NCI-H345 (cell line): Measurements from ENCODE around the gene AKIP1.
"Not testable (repeated sequence)": the region's sequence is repeated elsewhere in the genome, so short reads cannot be mapped to it uniquely, and the experiment has no call there.

Experiments
- DNase-seq: peaks from one replicate; lab custom pipeline; 2025; lab: John Stamatoyannopoulos, UW

AKIP1 gene, protein sequence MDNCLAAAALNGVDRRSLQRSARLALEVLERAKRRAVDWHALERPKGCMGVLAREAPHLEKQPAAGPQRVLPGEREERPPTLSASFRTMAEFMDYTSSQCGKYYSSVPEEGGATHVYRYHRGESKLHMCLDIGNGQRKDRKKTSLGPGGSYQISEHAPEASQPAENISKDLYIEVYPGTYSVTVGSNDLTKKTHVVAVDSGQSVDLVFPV

DNA sequence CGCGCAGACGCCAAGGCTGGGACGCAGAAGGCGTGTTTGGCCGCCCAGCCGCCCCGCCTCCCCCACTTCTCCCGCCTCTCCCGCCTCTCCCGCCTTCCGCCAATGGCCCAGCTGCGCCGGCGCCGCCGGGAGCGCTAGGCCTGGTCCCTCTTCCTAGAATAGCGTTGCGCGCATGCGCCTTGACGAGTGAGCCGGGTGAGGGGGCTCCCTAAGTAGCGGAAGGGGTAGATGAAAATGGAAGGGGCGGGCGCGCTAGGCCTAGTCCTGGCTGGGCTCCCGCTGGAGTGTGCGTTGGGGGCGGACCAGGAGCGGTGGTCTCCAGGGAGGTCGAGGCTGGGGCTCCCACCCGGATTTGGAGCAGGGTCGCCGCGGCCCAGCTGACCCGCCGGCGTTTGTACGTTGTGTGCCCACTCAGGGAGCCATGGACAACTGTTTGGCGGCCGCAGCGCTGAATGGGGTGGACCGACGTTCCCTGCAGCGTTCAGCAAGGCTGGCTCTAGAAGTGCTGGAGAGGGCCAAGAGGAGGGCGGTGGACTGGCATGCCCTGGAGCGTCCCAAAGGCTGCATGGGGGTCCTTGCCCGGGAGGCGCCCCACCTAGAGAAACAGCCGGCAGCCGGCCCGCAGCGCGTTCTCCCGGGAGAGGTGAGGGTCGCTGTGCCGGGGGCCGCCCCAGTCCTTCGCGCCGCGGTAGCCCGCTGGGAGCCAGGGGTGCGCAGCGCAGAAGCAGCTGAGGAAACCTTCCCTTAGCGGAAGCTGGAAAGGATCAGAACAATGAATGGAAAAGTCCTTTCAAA, at the start of gene AKIP1:
TSS of gene AKIP1 (plus strand) at position 161 of the 795 bp plus-strand sequence. CDS start at position 422, 261 bp downstream.
- DNase-seq, result peak; percentile 98

DNA sequence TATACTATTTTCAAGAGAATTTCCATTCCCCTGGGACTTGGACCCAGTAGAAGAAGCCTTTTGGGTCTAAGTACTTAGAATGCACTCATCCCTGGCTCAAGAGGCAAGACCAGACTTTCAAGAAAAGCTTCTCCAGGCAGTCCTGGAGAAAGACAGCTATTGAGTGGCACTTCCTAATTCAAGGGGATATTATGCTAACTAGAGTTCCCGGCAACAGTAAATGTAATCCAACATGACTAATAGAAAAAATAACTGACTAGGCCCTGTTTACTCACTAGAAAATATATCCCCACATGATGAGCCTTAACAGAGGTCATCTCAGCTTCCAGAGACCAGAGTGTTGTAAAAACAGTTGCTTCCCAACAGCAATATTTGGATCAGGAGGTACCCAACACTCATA, 47.2 kb upstream of the AKIP1 start:
- DNase-seq, result no peak

DNA sequence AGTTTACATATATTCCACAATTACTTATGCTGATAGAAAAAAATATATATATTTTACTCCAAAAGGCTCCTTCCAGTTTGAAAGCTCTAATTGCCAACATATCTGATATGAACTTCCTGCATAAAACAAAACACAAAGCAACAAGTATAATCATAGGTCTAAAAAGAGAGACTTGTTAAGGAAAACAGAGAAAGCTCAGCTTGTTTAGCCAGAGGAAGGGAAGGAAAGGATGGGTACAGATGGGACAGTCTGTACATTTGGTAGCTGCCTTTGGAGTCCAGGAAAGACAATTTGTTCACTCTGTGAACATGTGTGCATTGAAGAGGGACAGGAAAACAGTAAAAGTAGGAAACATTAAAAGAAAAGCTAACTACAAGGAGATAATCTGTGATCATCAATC, 45.7 kb upstream of the AKIP1 start:
- DNase-seq, result no peak

DNA sequence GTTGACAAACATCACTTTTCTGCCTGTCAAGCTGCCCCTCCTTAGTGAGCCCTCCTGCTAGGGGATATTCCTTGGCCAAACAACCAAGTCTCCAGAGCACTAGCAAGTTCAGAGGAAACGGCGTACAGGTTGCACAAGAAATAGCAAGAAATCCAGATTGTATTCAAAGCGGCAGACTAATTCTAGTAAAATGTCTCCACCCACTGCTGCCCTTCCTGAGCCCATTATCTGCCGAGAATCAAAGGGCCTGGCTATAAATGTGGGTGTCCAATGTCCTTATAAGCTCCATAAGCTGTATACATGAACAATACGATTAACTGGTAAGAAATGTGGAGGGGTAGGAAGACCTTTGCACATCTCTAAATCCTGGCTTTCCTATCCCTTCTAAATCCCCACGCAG, 44.0 kb upstream of the AKIP1 start:
- no peak for DNase-seq

DNA sequence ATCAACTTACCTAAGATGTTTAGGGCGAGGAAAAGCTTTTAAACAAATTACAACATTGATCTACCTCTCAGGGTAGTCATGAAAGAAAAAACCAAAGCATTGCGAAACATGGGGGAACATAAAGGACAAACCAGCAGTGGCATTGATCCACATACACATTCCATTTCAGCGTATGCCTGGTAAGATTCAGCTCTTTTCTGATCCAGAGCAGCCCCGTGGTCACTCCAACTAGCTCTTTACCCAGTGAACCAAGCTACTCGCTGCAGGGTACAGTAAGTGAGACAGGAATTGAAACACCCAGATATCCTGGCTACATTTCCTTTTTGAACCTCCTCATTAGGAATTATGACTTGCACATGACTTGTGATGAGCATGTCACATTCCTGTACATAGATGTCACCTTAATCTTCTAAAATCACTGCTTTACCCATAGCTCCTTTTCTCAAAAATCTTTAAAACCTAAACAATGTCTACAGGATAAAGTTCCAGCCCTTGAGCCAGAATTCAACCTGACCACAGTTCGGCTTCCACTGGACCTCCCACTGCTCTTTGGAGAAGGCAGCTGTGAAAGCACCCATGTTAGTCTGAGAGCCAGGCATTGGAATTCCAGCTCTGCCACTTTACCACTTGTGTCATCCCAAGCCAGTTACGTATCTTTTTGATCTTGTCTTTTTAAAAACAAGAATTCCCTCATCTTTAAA, 42.9 kb upstream of the AKIP1 start:
- DNase-seq, result no peak

DNA sequence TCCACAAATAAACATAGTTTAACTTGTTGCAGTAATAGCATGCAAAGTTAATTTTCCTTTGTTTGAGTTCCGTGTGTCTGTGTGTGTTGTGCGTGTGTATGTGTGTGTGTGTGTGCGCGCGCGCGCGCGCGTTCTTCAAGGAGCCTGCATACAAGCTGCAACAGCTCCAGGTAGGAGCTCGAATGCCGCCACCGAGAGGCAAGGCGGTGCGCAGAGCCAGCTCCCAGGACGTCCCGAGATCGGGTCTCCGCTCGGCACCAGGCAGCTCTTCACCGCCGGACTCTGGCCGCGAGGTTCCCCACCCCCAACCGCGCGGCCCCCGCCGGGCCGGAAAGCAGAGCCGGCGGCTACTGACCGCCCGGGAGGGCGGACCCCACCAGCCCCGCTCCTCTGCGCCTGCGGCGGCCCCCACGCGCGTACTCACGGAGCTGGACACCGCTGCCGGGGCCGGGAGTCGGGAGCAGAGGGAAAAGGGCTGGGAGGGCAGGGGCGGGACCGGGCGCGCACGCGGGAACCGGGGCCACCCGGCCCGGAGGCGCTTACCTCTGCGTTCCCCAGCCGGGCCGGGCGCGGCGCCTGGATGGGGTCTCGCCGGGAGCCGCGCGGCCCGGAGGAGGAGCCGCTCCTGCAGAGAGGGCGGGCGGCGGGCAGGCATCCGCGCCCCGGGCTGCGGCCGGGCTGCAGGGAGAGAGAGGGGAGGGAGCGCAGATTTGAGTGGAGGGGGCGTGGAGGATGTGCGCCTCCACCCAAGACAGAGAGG, 40.4 kb upstream of the AKIP1 start:
- peak; percentile 49 for DNase-seq

DNA sequence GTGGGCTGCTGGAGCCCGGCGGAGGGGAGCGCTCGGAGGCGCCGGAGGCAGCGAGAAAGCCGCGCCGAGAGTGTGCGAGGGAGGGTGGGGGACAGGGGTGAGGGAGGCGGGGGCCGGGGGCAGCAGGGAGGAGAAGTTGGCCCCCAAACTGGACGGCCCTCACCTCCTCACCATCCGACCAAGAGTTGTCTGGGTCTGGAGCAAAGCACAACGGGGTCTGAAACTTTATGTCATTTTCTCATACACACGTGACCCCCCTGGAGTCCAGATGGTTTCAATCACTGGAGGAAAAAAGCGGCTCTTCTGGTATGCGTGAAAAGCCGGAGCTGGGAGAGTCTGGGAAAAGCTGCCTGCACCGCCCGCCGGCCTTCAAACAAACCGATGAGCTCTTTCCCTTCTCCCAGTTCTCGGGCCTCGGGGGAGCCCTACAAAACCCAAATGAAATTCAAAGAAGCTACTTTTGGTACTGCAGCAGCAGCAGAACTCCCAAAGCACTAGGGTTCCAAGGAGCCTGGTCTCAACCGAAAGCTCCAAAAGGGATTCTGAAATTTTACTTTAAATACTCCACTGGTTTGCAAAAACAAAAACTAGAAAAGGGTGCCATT, 39.7 kb upstream of the AKIP1 start:
- peak; percentile 36 for DNase-seq

DNA sequence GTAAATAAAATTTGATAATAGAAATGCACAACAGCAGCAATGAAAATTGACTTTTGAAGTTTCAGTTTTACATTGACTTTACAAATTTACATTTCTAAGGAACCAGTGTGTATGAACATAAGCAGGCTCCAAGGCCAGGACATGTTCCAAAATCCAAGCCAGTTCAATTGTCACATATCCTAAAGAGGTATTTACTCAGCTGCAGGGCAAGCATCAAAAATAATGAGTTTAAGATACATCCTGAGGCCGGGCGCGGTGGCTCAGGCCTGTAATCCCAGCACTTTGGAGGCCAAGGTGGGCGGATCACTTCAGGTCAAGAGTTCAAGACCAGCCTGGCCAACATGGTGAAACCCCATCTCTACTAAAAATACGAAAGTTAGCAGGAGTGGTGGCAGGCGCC, 39.0 kb upstream of the AKIP1 start:
- DNase-seq, result peak; percentile 3

DNA sequence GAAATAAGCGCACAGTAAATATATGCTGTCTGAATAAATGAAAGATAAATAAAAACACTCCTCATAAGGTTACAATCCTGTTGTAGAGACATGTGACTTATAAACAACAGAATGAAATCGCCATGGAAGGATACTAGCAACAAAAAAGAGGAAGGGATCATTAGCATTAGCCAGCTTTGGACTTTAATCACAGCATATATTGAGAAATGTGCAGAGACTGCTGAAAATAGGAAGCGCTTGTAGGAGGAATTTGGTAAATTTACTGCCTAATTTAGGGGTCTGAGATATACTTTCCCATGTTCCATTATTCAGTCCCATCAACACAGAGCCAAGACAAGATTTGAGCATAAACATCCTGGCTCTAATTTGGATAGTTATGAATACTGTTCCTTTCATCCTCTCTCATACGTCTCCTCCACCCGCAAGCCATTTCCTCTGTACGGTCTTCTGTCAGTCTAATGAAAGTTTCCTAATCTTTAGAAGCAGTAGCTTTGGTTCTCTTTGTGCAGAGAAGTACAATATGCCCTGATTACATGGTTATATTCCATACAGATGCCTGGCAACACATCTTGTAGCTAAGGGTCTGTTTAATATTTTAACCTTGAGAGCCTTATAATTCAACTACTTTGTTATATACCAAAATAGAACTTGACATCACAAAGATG, 37.1 kb upstream of the AKIP1 start:
- no peak for DNase-seq

DNA sequence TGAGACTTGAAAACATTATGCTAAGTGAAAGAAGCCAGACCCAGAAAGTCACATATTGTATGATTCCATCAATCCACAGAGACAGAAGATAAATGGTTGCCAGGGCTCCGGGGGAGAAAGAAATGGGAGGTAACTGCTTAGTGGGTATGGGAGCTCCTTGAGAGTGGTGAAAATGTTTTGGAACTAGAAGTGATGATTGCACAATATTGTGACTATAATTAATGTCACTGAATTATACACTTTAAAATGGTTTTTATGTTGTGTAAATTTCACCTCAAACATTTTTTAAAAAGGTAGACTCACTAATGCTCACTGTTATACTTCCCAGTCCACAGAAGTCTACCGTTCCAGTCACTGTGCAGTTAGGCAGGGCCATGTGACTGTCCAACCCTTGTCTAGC, 32.2 kb upstream of the AKIP1 start:
- DNase-seq, result no peak

DNA sequence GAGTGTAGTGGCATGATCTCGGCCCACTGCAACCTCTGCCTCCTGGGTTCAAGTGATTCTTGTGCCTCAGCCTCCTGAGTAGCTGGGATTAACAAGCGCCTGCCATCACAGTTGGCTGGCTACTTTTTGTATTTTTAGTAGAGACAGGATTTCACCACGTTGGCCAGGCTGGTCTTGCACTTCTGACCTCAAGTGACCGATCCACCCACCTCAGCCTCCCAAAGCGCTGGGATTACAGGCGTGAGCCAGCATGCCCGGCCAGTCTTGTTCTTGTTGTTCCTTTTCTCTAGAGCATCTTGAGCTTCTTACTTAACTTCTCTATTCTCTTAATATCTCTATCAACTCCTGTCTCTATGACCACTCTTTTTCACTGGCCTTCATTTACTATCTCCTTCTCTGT, 29.4 kb upstream of the AKIP1 start:
- DNase-seq, result not testable (repeated sequence)

DNA sequence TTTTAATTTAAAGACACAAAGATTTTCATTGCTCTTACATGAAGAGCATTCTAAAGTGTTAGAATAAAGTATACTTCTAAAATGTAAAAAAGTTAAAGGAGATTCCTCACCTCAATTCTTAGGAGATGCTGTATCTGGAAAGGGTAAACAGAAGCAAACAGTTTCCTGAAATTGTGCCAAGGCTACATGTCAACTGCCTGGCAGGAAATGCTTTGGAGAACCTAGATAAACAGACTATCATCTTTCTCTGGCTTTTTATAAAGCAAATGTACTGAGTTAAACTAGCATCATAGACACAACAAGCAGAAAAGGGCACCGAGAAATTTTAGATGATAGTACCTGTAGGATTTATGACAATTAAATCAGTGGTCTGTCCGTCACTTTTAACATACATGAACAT, 24.7 kb upstream of the AKIP1 start:
- peak; percentile 51 for DNase-seq

DNA sequence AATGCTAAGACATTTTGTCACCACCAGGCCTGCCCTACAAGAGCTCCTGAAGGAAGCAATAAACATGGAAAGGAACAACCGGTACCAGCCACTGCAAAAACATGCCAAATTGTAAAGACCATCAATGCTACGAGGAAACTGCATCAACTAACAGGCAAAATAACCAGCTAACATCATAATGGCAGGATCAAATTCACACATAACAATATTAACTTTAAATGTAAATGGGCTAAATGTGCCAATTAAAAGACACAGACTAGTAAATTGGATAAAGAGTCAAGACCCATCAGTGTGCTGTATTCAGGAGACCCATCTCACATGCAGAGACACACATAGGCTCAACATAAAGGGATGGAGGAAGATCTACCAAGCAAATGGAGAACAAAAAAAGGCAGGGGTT, 19.8 kb upstream of the AKIP1 start:
- DNase-seq, result not testable (repeated sequence)

DNA sequence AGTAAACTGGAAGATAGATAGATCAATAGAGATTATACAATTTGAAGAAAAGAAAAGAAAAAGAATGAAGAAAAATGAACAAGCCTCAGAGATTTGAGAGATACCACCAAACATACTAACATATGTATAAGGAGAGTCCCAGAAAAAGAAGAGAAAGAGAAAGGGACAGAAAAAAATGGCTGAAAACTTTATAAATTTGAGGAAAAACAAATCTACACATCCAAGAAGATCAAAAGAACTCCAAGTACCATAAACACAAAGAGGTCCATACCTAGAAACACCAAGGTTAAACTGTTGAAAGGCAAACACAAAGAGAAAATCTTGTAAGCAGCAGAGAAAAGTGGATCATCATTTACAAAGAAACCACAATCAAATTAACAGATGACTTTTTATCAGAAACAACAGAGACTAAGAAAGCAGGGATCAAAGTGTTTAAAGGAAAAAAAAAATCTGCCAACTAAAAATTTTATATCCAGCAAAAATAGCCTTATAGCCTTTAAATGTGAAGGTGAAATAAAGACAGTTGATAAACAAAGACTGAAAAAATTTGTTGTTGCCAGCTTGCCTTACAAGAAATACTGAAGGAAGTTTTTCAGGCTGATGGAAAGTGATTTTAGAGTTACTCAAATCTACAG, 11.8 kb upstream of the AKIP1 start:
- no peak for DNase-seq

DNA sequence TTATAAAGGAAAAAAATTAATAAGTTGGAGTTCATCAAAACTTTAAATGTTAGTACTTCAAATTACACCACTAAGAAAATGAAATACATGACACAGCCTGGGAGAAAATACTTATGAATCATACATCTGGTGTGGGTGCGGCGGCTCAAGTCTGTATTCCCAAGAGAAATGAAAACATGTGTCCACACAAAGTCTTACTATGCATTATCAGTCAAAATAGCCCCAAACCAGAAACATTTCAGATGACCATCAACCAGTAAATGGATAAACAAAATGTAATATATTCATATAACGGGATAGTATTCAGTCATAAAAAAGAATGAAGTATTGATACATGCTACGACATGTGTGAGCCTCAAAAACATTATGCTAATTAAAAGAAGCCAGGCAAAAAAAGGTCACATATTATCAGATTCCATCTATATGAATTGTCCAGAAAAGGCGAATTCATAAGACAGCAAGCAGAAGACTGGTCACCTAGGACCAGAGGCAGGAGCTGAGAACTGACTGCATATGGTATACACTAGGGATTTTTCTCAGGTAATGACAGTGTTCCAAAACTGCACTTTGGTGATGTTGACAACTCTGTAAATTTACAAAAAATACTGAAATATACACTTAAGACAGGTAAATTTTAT, 5.3 kb upstream of the AKIP1 start:
- no peak for DNase-seq

DNA sequence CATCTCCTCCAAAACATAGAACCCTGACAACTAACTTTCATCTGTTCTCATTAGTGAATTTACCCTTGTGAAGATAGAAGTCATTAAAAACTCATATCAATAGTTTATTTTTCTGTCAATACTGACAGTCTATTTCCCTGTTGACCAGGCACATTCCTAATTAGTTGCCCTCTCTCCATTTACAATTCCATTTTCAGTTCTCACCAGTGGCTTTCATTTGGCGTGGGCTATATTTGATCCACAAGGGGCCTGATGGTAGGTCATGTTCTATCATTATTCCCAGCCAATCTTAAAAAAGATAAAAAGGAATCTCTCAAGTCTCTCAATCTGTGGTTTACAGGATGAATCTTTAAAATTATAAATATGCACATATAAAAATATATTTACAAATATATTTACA, 3.9 kb upstream of the AKIP1 start:
- no peak for DNase-seq

DNA sequence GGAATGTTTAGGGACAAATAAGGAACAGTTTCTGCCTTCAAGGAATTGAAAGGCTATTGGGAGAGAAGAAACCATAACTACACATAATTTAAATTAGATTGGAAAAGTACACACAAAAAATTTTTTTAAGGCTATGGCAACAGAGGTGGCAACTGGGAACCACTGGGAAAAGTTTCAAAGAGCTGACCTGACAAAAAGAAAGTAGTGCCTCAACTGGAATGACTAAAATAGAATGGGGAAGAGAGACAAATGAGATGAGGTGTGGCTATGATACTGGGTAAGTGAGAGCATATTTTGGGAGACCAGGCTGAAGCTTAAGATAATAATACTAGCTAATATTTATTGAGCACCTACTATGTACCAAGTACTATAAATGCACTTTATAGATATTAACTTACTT, 2.9 kb upstream of the AKIP1 start:
- DNase-seq, result no peak

DNA sequence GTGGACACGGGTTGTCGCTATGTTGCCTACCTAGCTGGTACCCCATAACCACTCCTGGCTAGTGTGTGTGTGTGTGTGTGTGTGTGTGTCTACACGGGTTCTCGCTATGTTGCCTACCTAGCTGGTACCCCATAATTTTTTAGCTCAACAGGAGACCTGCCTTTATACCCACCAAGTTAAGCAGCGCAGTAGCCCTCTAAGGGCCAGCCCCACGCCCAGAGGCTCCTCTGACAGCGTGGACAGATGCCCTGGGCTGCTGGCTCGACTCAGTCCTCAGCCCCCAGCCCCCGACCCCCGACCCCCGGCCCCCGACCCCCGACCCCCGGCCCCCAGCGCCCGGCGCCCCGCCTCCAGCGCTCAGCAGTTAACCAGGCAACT, 351 bp upstream of the AKIP1 start:
- no peak for DNase-seq

DNA sequence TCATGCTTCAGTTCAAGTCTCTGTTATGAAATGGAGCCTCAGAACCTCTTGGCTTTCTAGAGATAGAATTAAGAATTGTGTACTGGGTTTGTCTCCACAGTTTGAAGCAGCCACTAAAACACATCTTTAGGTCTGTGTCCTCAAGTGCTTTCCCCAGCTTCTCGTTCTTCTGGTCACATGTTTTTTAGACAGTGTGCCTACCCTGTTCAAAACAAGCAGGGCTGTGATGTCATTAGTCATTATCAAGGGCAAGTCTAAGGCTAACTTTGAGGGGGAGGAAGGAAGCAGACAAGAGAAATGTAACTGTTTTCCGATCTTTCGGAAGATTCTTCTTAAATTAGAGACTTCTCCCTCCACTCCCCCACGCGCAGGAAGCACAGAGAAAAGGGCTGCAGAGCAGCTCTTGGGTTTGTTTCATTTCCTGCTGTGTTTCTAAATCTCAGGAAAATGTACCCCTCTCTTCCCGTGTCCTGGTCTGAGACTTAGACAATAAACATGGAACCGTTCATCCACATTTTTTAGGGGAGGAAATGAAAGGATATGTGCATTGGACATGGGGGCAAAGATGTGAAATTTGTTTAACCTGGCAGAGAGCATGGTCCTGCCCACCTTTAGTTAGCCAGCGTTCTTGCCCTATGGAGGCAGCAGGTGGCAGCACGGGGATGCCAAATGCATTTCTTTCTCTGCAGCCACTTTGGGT, 3.1 kb downstream of the AKIP1 start:
- DNase-seq, result peak; percentile 46

DNA sequence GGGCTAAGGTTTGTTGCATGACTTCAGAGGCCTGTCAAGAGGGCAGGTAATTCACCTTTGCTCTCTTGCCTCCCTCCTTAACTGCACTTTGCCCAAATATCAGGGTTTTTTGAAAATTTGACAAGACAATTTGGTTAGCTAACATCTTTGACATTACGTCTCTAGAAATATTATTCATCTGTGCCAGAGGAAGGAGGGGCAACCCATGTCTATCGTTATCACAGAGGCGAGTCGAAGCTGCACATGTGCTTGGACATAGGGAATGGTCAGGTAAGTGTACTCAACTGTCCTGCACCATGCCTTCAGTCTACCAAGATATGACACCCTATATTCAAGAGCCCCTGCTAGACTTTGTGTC, 3.7 kb downstream of the AKIP1 start:
- DNase-seq, result no peak
